Panc1 (cell line): ENCODE data around the gene NTN4. TPM values are rescaled to one million over a fixed set of nuclear protein-coding genes. Genes with fewer than 3 reads are reported as not detected.
A peak's percentile ranks its signal among the peaks of the same experiment; 100 is the strongest.

Experiments used
- ATAC-seq: fragments of 200-7000 bp; cut with Tn5 transposase; 2 replicates; pipeline ENCODE4 v1.9.1; 2020; ENCODE audit warnings: mild to moderate bottlenecking, moderate library complexity
- BruUV-seq: library from RNA; stranded (reverse); fragments of 400-500 nt; replicated peaks from 2 replicates; lab custom pipeline; 2021; lab: Mats Ljungman, UMichigan
- CTCF ChIA-PET: fragments of 300-600 bp; sonication (Branson Sonifier 250); formaldehyde crosslinking; loops from one replicate; lab custom pipeline; 2022; ENCODE audit warnings: antibody characterized with exemption; lab: Charles Lee
- POLR2A ChIA-PET: fragments of 300-600 bp; sonication (Branson Sonifier 250); formaldehyde crosslinking; loops from one replicate; lab custom pipeline; 2022; ENCODE audit warnings: antibody characterized with exemption; lab: Charles Lee
- DNase-seq: peaks from one replicate; pipeline ENCODE4 v3.0.0-alpha.2; 2010; ENCODE audit warnings: low read depth, low spot score
- H3K27ac ChIP-seq: 2 replicates; pipeline ENCODE4 v1.5.1; 2011; ENCODE audit warnings: mild to moderate bottlenecking, low read length, inconsistent platforms
- H3K27me3 ChIP-seq: fragments of 200-500 bp; sonication (Bioruptor generic); 2 replicates; pipeline ENCODE4 v1.6.0; 2014; ENCODE audit warnings: low read length, inconsistent platforms; ENCODE audit not compliant: control insufficient read depth, insufficient read depth
- H3K36me3 ChIP-seq: fragments of 200-500 bp; sonication (Bioruptor generic); 2 replicates; pipeline ENCODE4 v1.5.1; 2014; ENCODE audit warnings: inconsistent platforms, mild to moderate bottlenecking, low read length, moderate library complexity; ENCODE audit not compliant: control insufficient read depth, insufficient read depth
- H3K4me1 ChIP-seq: 2 replicates; pipeline ENCODE4 v1.5.1; 2011; ENCODE audit warnings: inconsistent platforms, mild to moderate bottlenecking, low read length, moderate library complexity; ENCODE audit not compliant: control insufficient read depth, insufficient read depth
- H3K4me3 ChIP-seq, 2 experiments: 2 replicates each; pipeline ENCODE4 v1.5.1; 2011 to 2012; ENCODE audit warnings: low read depth in 2 of 2, low read length in 2 of 2, mild to moderate bottlenecking in 2 of 2, inconsistent platforms in 1 of 2, moderate library complexity in 1 of 2
- H3K9me3 ChIP-seq: fragments of 200-500 bp; sonication (Bioruptor generic); 2 replicates; pipeline ENCODE4 v1.5.1; 2014; ENCODE audit warnings: low read depth, mild to moderate bottlenecking, inconsistent platforms, low read length, moderate library complexity; ENCODE audit not compliant: control insufficient read depth, insufficient read depth
- POLR2AphosphoS5 ChIP-seq: IDR thresholded peaks from 2 replicates; pipeline ENCODE4 v1.6.1; 2012; ENCODE audit warnings: mild to moderate bottlenecking, low read depth, low read length, moderate library complexity
- SIN3A ChIP-seq: IDR thresholded peaks from 2 replicates; pipeline ENCODE4 v1.6.1; 2012; ENCODE audit warnings: low read depth, mild to moderate bottlenecking, low read length, moderate library complexity, borderline replicate concordance; ENCODE audit not compliant: insufficient read depth
- TCF7L2 ChIP-seq: IDR thresholded peaks from 2 replicates; pipeline ENCODE4 v1.6.1; 2011; ENCODE audit warnings: mild to moderate bottlenecking, low read depth, low read length, inconsistent platforms
- in situ Hi-C: cut with HindIII; loops from 2 replicates; pipeline ENCODE4 v1.10.0; 2016; ENCODE audit warnings: low sequenced_read_pairs, low pct_unique_long_range_greater_than_20kb
- intact Hi-C: fragments of 100-400 bp; cut with micrococcal nuclease; formaldehyde crosslinking; loops from one replicate; pipeline ENCODE4 v1.10.0; 2022; ENCODE audit not compliant: unreplicated experiment
- total RNA-seq: library from RNA; stranded (reverse); gene quantifications from one replicate; pipeline ENCODE4 v1.2.1, GENCODE V29; 2021; ENCODE audit not compliant: unreplicated experiment
- TF ChIP-seq, protein P1 (sequence below): fragments of 450-650 bp; IDR thresholded peaks from 2 replicates; pipeline ENCODE4 v1.5.1; 2017; ENCODE audit warnings: mild to moderate bottlenecking
- TF ChIP-seq, protein P2 (sequence below), 2 experiments: IDR thresholded peaks; 2 replicates each; pipeline ENCODE4 v1.6.1; 2011 to 2012; ENCODE audit warnings: low read depth in 2 of 2, control low read depth in 1 of 2, low read length in 1 of 2, mild to moderate bottlenecking in 1 of 2, moderate library complexity in 1 of 2; ENCODE audit not compliant: insufficient read depth in 1 of 2

The NTN4 gene
- total RNA-seq, 1 experiment from 2014 or later, result 17.1 TPM

DNA sequence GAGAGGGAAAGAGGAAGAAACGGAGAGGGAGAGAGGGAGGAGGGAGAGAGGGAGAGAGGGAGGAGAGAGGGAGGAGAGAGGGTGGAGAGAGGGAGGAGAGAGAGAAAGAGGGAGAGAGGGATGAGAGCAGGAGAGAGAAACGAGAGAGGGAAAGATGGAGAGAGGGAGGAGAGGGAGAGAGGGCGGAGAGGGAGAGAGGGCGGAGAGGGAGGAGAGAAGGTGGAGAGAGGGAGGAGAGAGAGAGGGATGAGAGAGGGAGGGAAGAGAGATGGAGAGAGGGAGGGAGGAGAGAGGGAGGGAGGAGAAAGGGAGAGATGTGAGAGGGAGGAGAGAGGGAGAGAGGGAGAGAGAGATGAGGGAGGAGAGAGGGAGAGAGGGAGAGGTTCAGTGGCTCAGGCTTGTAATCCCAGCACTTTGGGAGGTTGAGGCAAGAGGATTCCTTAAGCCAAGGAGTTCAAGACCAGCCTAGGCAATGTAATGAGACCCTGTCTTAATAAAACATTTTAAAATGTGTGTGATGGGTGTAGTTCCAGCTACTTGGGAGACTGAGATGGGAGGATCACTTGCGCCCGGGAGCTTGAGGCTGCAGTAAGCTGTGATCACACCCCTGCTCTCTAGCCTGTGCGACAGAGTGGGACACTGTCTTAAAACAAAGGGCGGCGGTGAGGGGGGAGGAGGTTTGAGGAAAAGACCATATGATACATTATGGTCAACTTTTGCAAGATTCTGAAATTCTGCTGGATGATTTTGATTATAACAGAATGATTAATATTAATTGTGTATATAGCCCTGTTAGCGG is 46.9 kb upstream of the NTN4 start:
- H3K4me3 ChIP-seq, result peak overlapping the region; percentile 17 to 52
- POLR2A ChIA-PET, result no interaction called here
- H3K36me3 ChIP-seq, result no peaks in the 10 kb centered on the region
- no peak for TF ChIP-seq SIN3A
- no peak for TF ChIP-seq POLR2AphosphoS5
- TF ChIP-seq, protein P1, sequence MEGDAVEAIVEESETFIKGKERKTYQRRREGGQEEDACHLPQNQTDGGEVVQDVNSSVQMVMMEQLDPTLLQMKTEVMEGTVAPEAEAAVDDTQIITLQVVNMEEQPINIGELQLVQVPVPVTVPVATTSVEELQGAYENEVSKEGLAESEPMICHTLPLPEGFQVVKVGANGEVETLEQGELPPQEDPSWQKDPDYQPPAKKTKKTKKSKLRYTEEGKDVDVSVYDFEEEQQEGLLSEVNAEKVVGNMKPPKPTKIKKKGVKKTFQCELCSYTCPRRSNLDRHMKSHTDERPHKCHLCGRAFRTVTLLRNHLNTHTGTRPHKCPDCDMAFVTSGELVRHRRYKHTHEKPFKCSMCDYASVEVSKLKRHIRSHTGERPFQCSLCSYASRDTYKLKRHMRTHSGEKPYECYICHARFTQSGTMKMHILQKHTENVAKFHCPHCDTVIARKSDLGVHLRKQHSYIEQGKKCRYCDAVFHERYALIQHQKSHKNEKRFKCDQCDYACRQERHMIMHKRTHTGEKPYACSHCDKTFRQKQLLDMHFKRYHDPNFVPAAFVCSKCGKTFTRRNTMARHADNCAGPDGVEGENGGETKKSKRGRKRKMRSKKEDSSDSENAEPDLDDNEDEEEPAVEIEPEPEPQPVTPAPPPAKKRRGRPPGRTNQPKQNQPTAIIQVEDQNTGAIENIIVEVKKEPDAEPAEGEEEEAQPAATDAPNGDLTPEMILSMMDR, result no peak
- no peak for TF ChIP-seq TCF7L2
- TF ChIP-seq, protein P2, sequence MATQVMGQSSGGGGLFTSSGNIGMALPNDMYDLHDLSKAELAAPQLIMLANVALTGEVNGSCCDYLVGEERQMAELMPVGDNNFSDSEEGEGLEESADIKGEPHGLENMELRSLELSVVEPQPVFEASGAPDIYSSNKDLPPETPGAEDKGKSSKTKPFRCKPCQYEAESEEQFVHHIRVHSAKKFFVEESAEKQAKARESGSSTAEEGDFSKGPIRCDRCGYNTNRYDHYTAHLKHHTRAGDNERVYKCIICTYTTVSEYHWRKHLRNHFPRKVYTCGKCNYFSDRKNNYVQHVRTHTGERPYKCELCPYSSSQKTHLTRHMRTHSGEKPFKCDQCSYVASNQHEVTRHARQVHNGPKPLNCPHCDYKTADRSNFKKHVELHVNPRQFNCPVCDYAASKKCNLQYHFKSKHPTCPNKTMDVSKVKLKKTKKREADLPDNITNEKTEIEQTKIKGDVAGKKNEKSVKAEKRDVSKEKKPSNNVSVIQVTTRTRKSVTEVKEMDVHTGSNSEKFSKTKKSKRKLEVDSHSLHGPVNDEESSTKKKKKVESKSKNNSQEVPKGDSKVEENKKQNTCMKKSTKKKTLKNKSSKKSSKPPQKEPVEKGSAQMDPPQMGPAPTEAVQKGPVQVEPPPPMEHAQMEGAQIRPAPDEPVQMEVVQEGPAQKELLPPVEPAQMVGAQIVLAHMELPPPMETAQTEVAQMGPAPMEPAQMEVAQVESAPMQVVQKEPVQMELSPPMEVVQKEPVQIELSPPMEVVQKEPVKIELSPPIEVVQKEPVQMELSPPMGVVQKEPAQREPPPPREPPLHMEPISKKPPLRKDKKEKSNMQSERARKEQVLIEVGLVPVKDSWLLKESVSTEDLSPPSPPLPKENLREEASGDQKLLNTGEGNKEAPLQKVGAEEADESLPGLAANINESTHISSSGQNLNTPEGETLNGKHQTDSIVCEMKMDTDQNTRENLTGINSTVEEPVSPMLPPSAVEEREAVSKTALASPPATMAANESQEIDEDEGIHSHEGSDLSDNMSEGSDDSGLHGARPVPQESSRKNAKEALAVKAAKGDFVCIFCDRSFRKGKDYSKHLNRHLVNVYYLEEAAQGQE (IDR thresholded peaks at IDR 0.05; ENCODE audit: insufficient read depth in 1 of 2, low read depth in 2 of 2, low read length in 1 of 2), result no peak
- in situ Hi-C loops (no loop called here), intact Hi-C loops (no loop called here)
- CTCF ChIA-PET, result interaction anchor here (0.7 kb wide), 1 partner anchor 215 kb away, joined by 3 read pairs; no protein-coding TSS in a partner anchor
- no peaks in the 10 kb centered on the region for H3K9me3 ChIP-seq
- H3K27ac ChIP-seq, result no peak overlapping the region
- peaks cover 7% of the 10 kb centered on the region for H3K27me3 ChIP-seq
- BruUV-seq, result no TSS peak
- peaks cover 13% of the 10 kb centered on the region for H3K4me1 ChIP-seq
- DNase-seq (no peak), ATAC-seq (peak; percentile 76)

DNA sequence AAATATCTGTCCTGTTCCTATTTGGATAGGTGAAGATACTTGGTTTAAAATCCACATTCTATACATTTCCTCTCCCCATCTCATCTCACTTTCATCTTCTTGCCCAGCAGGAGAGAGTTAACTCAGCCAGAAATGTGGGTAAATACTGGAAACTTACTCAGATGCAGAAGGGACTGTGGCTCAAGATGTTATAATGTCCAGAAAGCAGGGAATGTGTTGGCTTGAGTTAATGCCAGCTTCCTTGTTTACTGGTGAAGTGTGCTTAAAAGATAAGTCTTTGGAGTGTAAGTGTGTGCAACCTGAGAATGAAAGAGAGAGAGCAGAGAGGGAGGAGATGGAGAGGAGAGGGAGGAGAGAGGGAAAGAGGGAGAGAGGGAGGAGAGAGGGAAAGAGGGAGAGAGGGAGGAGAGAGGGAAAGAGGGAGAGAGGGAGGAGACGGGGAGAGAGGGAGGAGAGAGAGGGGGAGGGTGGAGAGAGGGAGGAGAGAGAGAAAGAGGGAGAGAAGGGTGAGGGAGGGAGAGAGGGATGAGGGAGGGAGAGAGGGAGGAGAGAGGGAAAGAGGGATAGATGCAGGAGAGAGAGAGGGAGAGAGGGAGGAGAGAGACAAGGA is 46.2 kb upstream of the NTN4 start:
- peaks cover 7% of the 10 kb centered on the region for H3K27me3 ChIP-seq
- H3K27ac ChIP-seq, result peak overlapping the region; percentile 51
- H3K9me3 ChIP-seq, result no peaks in the 10 kb centered on the region
- H3K4me3 ChIP-seq, result peak overlapping the region; percentile 17 to 52
- BruUV-seq, result no TSS peak
- DNase-seq, result no peak
- intact Hi-C loops (no loop called here), in situ Hi-C loops (no loop called here)
- peak; percentile 80 for ATAC-seq
- no peaks in the 10 kb centered on the region for H3K36me3 ChIP-seq
- POLR2A ChIA-PET, result no interaction called here
- TF ChIP-seq TCF7L2, result no peak
- TF ChIP-seq, protein P2 (IDR thresholded peaks at IDR 0.05; ENCODE audit: insufficient read depth in 1 of 2, low read depth in 2 of 2, low read length in 1 of 2), result no peak
- TF ChIP-seq POLR2AphosphoS5, result no peak
- TF ChIP-seq, protein P1, result no peak
- no peak for TF ChIP-seq SIN3A
- CTCF ChIA-PET, result interaction anchor here (0.6 to 0.7 kb wide), 2 partner anchors 14 to 661 kb away, joined by 5 to 14 read pairs; no protein-coding TSS in a partner anchor
- H3K4me1 ChIP-seq, result peaks cover 13% of the 10 kb centered on the region
